K562 treated with DMSO at 1 percent for 48 hours (cell line): ENCODE results near the gene OR2M4. TPM values are rescaled to one million over a fixed set of nuclear protein-coding genes. Genes with fewer than 3 reads are reported as not detected.

Experiments
- total RNA-seq: library from RNA; unstranded; fragments of 300-600 nt; gene quantifications from 2 replicates; pipeline ENCODE4 v1.2.3, GENCODE V29; 2022; ENCODE audit warnings: low replicate concordance; ENCODE audit errors: extremely low read depth

OR2M4 gene, protein sequence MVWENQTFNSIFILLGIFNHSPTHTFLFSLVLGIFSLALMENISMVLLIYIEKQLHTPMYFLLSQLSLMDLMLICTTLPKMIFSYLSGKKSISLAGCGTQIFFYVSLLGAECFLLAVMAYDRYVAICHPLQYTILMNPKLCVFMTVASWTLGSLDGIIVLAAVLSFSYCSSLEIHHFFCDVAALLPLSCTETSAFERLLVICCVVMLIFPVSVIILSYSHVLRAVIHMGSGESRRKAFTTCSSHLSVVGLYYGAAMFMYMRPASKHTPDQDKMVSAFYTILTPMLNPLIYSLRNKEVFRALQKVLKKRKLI
- not detected in 2 replicates for total RNA-seq

DNA sequence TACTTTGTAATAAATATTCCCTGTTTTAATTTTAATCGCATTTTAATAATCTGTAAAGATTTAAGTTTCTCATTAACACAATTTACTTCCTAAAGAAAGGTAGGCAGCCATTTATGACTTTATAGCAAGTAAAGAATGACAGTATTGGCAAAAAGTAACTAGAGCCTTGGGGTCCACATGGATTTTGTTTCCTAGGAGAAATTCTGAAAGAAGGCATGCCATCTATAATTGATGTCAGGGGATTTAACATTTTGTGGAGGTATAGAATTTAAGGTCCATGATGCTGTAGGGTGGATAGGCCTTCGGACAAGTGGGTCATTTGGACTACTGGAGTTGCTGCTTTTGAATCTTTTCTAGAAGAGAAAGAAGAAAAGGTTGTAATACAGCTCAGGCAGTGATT is at the start of gene OR2M4:
Gene OR2M4 (plus strand): TSS at position 301 of the 400 bp plus-strand sequence. CDS start 7,512 bp downstream, outside the sequence.

DNA sequence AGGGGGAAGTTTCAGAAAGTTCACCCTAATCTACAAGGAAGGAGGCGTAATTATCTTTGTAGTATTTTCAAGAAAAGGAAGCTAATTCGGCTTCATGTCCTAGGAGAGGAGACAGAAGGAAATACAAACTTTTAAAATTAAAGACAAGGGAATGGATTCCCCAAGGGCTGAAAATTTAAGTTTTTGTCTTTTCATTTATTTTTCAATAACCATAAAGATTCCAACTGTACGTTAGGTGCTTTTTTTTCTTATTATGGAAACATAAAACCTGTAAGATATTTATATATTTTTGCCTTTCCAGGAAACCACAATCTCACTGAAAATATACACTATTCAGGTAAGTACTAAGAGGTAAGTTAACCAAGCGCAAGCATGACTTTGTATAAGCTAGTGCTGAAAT is 34.3 kb upstream of the OR2M4 start, which contains the start of gene OR2M3:
Gene OR2M3 (plus strand): TSS at position 301 of the 400 bp plus-strand sequence. CDS start 5,803 bp downstream, outside the sequence.

DNA sequence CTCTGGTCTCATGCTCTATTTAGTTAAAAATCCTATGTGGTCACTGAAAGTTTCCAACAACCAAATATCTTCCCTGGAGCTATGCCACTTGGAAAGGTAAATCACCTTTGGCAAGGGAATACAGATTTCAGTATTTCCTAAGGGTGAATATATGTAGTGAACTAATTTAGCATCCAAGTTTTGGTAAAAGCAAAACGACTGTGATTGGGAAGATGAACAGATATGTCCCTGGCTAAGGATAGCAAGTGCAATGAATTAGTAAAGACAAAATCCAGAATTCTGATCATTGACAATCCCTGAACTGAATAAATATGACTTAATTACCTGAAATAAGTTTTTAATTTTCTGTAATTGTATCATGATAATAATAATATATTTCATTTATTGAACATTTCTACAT is 46.7 kb downstream of the OR2M4 start, which contains the start of gene OR2T33:
Gene OR2T33 (minus strand): TSS at position 101 of the 400 bp plus-strand sequence. CDS start 4,162 bp downstream, outside the sequence.

Other genes with a start within 250 kb of the OR2M4 start
- not detected in 2 replicates for gene OR2L5, start 217.8 kb upstream of the OR2M4 start, total RNA-seq
- not detected in 2 replicates for gene OR2L2, start 201.3 kb upstream of the OR2M4 start, total RNA-seq
- not detected in 2 replicates for gene OR2L3, start 184.6 kb upstream of the OR2M4 start, total RNA-seq
- gene OR2L13, start 136.2 kb upstream of the OR2M4 start, total RNA-seq, result not detected in 2 replicates
- gene OR2M5, start 86.3 kb upstream of the OR2M4 start, total RNA-seq, result not detected in 2 replicates
- gene OR2M2, start 56.6 kb upstream of the OR2M4 start, total RNA-seq, result not detected in 2 replicates
- gene OR2M3, start 34.2 kb upstream of the OR2M4 start, total RNA-seq, result not detected in 2 replicates
- gene OR2T33, start 46.6 kb downstream of the OR2M4 start, total RNA-seq, result not detected in 2 replicates
- not detected in 2 replicates for gene OR2T12, start 72.0 kb downstream of the OR2M4 start, total RNA-seq
- not detected in 2 replicates for gene OR2M7, start 93.2 kb downstream of the OR2M4 start, total RNA-seq
- gene OR14C36, start 117.4 kb downstream of the OR2M4 start, total RNA-seq, result not detected in 2 replicates
- not detected in 2 replicates for gene OR2T4, start 130.2 kb downstream of the OR2M4 start, total RNA-seq
- gene OR2T6, start 144.3 kb downstream of the OR2M4 start, total RNA-seq, result not detected in 2 replicates
- not detected in 2 replicates for gene OR2T1, start 171.6 kb downstream of the OR2M4 start, total RNA-seq
- gene OR2T2, start 214.2 kb downstream of the OR2M4 start, total RNA-seq, result not detected in 2 replicates
- gene OR2T3, start 241.9 kb downstream of the OR2M4 start, total RNA-seq, result not detected in 2 replicates